ENCODE measurements around the gene SF3B2.
A peak's percentile ranks its signal among the peaks of the same experiment; 100 is the strongest.

SF3B2 gene

DNA sequence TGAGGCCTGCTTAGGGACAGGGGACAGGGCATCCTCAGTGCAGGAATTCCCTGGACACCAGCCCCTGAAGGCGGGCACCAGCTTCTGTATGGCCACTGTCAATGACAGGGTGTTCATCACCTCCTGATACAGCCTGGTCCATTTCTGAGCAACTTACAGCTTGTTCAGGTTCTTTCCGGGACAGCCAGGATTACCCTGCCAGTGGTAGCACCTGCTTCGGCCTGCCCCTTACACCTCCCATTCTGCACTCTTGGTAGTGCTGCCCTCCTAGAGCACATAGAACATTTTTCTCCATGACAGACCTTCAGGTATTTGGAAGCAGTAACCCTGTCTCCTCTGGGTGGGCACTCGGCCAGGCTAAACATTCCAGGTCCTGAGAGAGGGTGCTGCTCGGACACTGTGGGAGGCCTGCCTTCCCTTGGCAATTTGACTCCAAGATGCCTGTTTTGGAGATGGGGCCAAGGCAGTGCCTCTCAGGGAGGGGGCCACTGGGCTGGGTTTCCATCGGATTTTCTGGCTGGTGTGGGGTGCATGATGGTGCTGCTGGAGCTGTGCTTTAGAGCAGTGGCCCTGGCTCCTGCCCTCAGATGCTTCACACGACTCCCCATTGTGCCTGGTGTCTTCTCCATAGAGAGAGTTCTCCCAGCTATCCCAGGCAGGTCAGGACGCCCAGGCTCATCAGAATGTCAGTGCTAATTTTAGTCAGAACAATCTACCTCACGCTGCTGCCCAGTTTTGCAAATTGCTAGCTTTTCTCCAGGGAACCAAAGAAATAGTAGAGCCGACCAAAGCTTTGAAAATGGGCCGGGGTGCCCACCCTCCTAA lies 4.4 kb upstream of the SF3B2 start:
- no peaks in the 10 kb centered on the region for H3K9me3 ChIP-seq (ENCODE audit: control insufficient read depth in 5 of 5, low read length in 5 of 5)
- H3K4me1 ChIP-seq (ENCODE audit: control insufficient read depth in 5 of 5, insufficient read depth in 5 of 5, low read length in 5 of 5): peaks cover 0 to 23% (median 20%) of the 10 kb centered on the region in 5 donors
- no peaks in the 10 kb centered on the region for H3K36me3 ChIP-seq (ENCODE audit: control insufficient read depth in 5 of 5, insufficient read depth in 5 of 5, low read length in 5 of 5)
- no peak overlapping the region for H3K9ac ChIP-seq (ENCODE audit: low read length in 5 of 5)
- H3K27me3 ChIP-seq (ENCODE audit: control insufficient read depth in 5 of 5, insufficient read depth in 4 of 5, low read length in 5 of 5): peaks cover 0 to 19% (median 13%) of the 10 kb centered on the region in 5 donors
- no peak overlapping the region for H3K27ac ChIP-seq (ENCODE audit: low read depth, low read length)
- H3K4me3 ChIP-seq (ENCODE audit: low read depth in 1 of 5, low read length in 5 of 5): no peak overlapping the region

DNA sequence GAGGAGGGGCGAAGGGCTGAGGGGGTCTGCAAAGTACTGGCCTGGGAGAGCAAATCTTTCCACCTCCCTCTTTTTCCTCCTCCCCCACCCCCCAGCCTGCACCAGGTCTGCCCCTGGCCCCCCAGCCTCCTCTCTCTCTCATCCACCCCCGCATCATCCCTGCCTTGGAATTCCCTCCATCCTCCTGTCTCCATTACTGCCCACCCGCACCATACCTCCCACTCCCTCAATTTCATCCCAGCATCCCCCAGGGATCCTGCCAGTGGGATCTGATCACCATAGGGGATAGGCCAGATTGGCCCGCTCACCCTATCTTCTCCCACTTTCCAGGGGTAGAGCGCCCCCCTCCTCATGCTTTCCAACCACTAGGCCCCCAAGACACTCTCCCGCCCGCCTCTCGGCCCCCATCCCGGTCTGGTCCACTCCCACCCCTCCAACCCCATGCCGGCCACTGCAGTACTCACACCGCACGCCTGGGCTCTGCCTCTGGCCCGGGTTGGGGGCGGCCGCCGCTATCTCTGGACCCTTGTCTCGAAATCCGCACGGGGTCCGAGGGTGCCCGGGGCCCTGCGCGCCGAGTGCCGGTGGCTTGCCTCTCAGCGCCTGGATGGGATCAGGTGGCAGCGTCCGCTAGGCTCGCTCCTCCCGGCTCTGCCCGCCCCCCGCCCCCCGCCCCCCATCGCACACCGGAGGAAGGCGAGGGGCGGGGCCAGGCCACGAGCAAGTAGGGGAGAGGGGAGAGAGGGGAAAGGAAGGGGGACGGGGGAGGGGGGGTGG lies 3.4 kb upstream of the SF3B2 start, which contains the start of gene GAL3ST3:
Gene GAL3ST3, minus strand, starts transcription at position 615 of the 777 bp plus-strand sequence. CDS start 3,746 bp downstream, outside the sequence.
- Histone ChIP-seq H3K9ac (ENCODE audit: low read length in 5 of 5) (no peak within 1 kb of the TSS), H3K27ac (ENCODE audit: low read depth, low read length) (no peak within 1 kb of the TSS), H3K4me3 (ENCODE audit: low read depth in 1 of 5, low read length in 5 of 5) (no peak within 1 kb of the TSS), H3K27me3 (ENCODE audit: control insufficient read depth in 5 of 5, insufficient read depth in 4 of 5, low read length in 5 of 5) (peaks cover 0 to 19% (median 13%) of the 10 kb centered on the region in 5 donors), H3K9me3 (ENCODE audit: control insufficient read depth in 5 of 5, low read length in 5 of 5) (no peaks in the 10 kb centered on the region), H3K4me1 (ENCODE audit: control insufficient read depth in 5 of 5, insufficient read depth in 5 of 5, low read length in 5 of 5) (peaks cover 0 to 33% (median 28%) of the 10 kb centered on the region in 5 donors), H3K36me3 (ENCODE audit: control insufficient read depth in 5 of 5, insufficient read depth in 5 of 5, low read length in 5 of 5) (no peaks in the 10 kb centered on the region)

DNA sequence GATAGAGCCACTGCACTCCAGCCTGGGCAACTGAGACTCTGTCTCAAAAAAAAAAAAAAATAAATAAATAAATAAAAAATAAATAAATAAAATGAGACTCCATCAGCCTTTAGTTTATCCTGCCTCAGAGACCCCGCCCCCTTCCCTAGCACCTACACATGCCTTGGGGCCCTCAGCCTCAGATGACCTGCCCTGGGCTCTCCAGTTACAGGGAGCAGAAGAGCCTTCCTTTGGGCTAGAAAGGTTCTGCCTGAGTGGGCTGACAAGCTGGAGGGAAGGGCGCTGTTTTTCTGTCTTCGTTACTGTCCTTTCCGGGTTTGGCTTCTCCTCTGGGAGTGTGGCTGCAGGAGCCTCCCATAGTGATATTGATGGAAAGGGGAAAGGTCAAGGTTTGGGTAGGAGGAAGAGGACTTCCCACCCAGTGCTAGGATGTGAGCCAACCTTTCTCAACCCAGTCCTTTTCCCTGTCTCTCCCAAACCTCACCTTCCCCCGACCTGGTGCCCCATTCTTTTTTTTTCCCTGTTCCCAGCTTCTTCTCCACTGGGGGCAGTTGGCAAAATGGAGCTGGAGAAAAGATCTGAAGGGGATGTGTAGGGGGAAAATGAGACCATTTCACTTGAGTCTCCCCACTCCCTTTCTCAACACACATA lies 1.5 kb upstream of the SF3B2 start:
- Histone ChIP-seq H3K36me3 (ENCODE audit: control insufficient read depth in 5 of 5, insufficient read depth in 5 of 5, low read length in 5 of 5) (peaks cover 0 to 14% (median 12%) of the 10 kb centered on the region in 5 donors), H3K9ac (ENCODE audit: low read length in 5 of 5) (peak overlapping the region in 1 of 5 donors; percentile 99), H3K4me3 (ENCODE audit: low read depth in 1 of 5, low read length in 5 of 5) (no peak overlapping the region), H3K27ac (ENCODE audit: low read depth, low read length) (peak overlapping the region; percentile 88), H3K9me3 (ENCODE audit: control insufficient read depth in 5 of 5, low read length in 5 of 5) (no peaks in the 10 kb centered on the region), H3K4me1 (ENCODE audit: control insufficient read depth in 5 of 5, insufficient read depth in 5 of 5, low read length in 5 of 5) (peaks cover 0 to 39% (median 35%) of the 10 kb centered on the region in 5 donors), H3K27me3 (ENCODE audit: control insufficient read depth in 5 of 5, insufficient read depth in 4 of 5, low read length in 5 of 5) (peaks cover 0 to 19% (median 13%) of the 10 kb centered on the region in 5 donors)

DNA sequence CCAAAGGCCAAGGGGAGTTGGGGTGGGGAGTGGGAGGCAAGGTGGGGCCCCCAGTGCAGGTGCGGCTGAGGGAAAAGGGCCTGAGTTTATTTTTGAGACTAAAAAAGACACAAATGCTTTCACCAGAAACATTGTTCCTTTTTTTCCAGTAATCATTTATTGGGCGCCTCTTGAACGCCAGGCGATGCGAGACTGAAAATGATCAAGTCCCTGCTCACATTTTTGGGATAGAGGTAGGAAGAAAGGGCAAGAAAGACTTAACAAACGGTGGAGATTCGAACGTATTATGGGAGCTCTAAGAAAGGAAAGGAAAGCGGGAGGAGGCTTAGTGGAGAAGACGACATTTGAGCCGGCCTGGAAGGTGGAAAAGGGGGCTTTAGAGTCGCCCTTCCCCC lies 796 bp upstream of the SF3B2 start:
- Histone ChIP-seq H3K9me3 (ENCODE audit: control insufficient read depth in 5 of 5, low read length in 5 of 5) (no peaks in the 10 kb centered on the region), H3K27ac (ENCODE audit: low read depth, low read length) (peak overlapping the region; percentile 88), H3K4me3 (ENCODE audit: low read depth in 1 of 5, low read length in 5 of 5) (peak overlapping the region; percentile 54 to 99 (median 90)), H3K9ac (ENCODE audit: low read length in 5 of 5) (peak overlapping the region; percentile 35 to 99 (median 99)), H3K36me3 (ENCODE audit: control insufficient read depth in 5 of 5, insufficient read depth in 5 of 5, low read length in 5 of 5) (peaks cover 0 to 19% (median 14%) of the 10 kb centered on the region in 5 donors), H3K27me3 (ENCODE audit: control insufficient read depth in 5 of 5, insufficient read depth in 4 of 5, low read length in 5 of 5) (peaks cover 0 to 19% (median 13%) of the 10 kb centered on the region in 5 donors), H3K4me1 (ENCODE audit: control insufficient read depth in 5 of 5, insufficient read depth in 5 of 5, low read length in 5 of 5) (peaks cover 0 to 42% (median 34%) of the 10 kb centered on the region in 5 donors)

DNA sequence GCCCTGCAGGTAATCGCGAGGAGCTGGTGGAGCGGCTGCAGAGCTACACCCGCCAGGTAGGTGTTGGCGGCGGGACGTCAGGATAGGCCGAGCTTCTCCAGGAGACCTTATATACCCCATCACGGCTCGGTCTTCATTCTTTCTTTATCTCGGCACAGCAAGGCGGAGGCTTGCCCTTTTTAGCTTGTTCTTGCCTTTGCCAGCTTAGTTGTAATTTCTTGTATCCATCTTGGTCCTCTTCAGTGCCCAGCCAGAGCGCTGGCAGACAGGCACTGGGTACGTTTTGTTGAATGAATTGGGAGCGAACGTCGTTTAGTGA lies 459 bp downstream of the SF3B2 start:
- no peaks in the 10 kb centered on the region for H3K9me3 ChIP-seq (ENCODE audit: control insufficient read depth in 5 of 5, low read length in 5 of 5)
- peaks cover 0 to 48% (median 34%) of the 10 kb centered on the region in 5 donors for H3K4me1 ChIP-seq (ENCODE audit: control insufficient read depth in 5 of 5, insufficient read depth in 5 of 5, low read length in 5 of 5)
- peak overlapping the region; percentile 93 to 99 (median 99) for H3K9ac ChIP-seq (ENCODE audit: low read length in 5 of 5)
- H3K4me3 ChIP-seq (ENCODE audit: low read depth in 1 of 5, low read length in 5 of 5): peak overlapping the region; percentile 87 to 99 (median 94)
- peaks cover 0 to 31% (median 26%) of the 10 kb centered on the region in 5 donors for H3K36me3 ChIP-seq (ENCODE audit: control insufficient read depth in 5 of 5, insufficient read depth in 5 of 5, low read length in 5 of 5)
- H3K27ac ChIP-seq (ENCODE audit: low read depth, low read length): peak overlapping the region; percentile 88
- H3K27me3 ChIP-seq (ENCODE audit: control insufficient read depth in 5 of 5, insufficient read depth in 4 of 5, low read length in 5 of 5): peaks cover 0 to 16% (median 11%) of the 10 kb centered on the region in 5 donors

DNA sequence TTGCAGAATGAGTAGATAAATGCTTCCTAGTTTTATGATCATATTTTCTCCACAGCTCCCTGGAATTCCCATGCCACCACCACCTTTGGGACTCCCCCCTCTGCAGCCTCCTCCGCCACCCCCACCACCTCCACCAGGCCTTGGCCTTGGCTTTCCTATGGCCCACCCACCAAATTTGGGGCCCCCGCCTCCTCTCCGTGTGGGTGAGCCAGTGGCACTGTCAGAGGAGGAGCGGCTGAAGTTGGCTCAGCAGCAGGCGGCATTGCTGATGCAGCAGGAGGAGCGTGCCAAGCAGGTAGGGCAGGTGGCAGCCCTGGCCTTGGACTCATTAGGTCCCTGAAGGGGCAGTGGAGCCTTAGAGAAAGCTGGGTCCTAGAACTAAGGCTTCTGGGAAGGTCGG lies 2.9 kb downstream of the SF3B2 start:
- Histone ChIP-seq H3K36me3 (ENCODE audit: control insufficient read depth in 5 of 5, insufficient read depth in 5 of 5, low read length in 5 of 5) (peaks cover 2 to 54% (median 48%) of the 10 kb centered on the region in 5 donors), H3K4me3 (ENCODE audit: low read depth in 1 of 5, low read length in 5 of 5) (no peak overlapping the region), H3K27ac (ENCODE audit: low read depth, low read length) (peak overlapping the region; percentile 88), H3K9ac (ENCODE audit: low read length in 5 of 5) (peak overlapping the region in 2 of 5 donors; percentile 48 to 49), H3K4me1 (ENCODE audit: control insufficient read depth in 5 of 5, insufficient read depth in 5 of 5, low read length in 5 of 5) (peaks cover 0 to 48% (median 34%) of the 10 kb centered on the region in 5 donors), H3K27me3 (ENCODE audit: control insufficient read depth in 5 of 5, insufficient read depth in 4 of 5, low read length in 5 of 5) (no peaks in the 10 kb centered on the region), H3K9me3 (ENCODE audit: control insufficient read depth in 5 of 5, low read length in 5 of 5) (no peaks in the 10 kb centered on the region)

DNA sequence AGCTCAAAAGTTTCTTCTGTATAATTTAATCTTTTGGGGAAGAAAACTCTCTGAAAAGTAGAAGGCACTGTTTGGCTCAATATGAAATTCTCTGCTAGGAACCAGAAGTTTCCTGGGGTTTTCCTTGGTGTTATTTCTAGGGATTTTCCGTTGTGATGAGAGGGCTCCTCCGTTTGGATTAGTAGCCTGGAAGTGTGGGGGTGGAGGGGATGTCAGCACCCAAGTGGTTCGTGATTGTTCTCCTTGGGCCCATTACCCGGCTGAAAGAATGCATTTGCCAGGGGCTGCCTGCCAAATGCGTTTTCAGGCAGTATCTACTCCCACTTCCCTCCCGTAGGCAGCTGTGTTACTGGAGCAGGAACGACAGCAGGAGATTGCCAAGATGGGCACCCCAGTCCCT lies 4.3 kb downstream of the SF3B2 start:
- Histone ChIP-seq H3K4me1 (ENCODE audit: control insufficient read depth in 5 of 5, insufficient read depth in 5 of 5, low read length in 5 of 5) (peaks cover 0 to 41% (median 29%) of the 10 kb centered on the region in 5 donors), H3K4me3 (ENCODE audit: low read depth in 1 of 5, low read length in 5 of 5) (no peak overlapping the region), H3K36me3 (ENCODE audit: control insufficient read depth in 5 of 5, insufficient read depth in 5 of 5, low read length in 5 of 5) (peaks cover 10 to 68% (median 63%) of the 10 kb centered on the region in 5 donors), H3K9ac (ENCODE audit: low read length in 5 of 5) (peak overlapping the region in 4 of 5 donors; percentile 28 to 59 (median 48)), H3K27me3 (ENCODE audit: control insufficient read depth in 5 of 5, insufficient read depth in 4 of 5, low read length in 5 of 5) (no peaks in the 10 kb centered on the region), H3K9me3 (ENCODE audit: control insufficient read depth in 5 of 5, low read length in 5 of 5) (no peaks in the 10 kb centered on the region), H3K27ac (ENCODE audit: low read depth, low read length) (peak overlapping the region; percentile 88)

DNA sequence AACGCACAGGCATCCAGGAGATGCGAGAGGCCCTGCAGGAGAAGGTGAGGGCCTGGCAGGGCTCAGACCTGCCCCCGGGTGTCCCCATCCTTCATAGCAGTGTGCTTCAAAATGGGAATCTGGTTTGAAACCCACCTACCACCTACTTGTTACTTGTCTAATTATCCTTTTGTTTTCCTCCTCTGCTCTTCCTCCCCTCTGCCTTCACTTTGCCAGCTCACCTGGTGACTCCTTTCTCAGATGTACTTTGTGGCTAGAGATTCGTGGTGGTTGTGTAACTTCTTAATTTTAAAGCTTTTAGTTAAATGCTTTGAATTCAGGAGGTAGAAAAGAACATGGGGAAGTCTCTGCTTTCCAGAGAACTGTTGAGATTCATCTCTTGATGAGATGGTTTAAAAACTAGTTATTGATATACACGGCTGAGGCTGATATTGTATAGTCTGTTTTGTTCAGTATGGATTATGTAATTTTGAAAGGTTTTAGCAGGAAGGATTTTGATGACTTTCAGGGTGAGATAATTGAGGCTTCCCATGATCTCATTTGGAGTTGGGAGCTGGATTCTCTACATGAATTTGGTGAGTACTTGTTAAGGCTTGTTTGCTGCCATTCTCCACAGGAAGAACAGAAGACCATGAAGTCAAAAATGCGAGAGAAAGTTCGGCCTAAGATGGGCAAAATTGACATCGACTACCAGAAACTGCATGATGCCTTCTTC lies 8.0 kb downstream of the SF3B2 start:
- H3K4me1 ChIP-seq (ENCODE audit: control insufficient read depth in 5 of 5, insufficient read depth in 5 of 5, low read length in 5 of 5): peaks cover 0 to 18% (median 3%) of the 10 kb centered on the region in 5 donors
- H3K27me3 ChIP-seq (ENCODE audit: control insufficient read depth in 5 of 5, insufficient read depth in 4 of 5, low read length in 5 of 5): no peaks in the 10 kb centered on the region
- H3K9ac ChIP-seq (ENCODE audit: low read length in 5 of 5): no peak overlapping the region
- H3K4me3 ChIP-seq (ENCODE audit: low read depth in 1 of 5, low read length in 5 of 5): no peak overlapping the region
- H3K36me3 ChIP-seq (ENCODE audit: control insufficient read depth in 5 of 5, insufficient read depth in 5 of 5, low read length in 5 of 5): peaks cover 28 to 95% (median 90%) of the 10 kb centered on the region in 5 donors
- no peaks in the 10 kb centered on the region for H3K9me3 ChIP-seq (ENCODE audit: control insufficient read depth in 5 of 5, low read length in 5 of 5)
- H3K27ac ChIP-seq (ENCODE audit: low read depth, low read length): no peak overlapping the region

DNA sequence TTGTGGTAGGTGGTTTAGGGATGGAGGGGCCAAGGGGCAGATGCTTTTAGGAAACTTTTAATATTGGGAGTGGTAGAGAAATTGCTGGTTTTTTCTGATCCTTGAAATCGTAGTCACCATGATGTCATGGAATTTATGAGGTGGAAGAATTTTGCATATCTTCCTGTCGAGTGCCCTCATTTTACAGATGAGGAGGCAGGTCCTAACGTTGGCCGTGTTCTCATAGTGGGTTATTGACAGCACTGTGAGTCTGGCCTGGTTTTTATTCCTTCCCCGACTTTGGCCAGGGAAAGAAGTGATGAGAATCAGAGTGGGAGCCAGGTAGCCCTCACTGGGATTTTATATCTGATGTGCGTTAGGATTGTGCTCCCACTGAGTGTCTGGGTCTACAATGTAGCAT lies 9.1 kb downstream of the SF3B2 start:
- H3K27ac ChIP-seq (ENCODE audit: low read depth, low read length): peak overlapping the region; percentile 27
- peaks cover 33 to 93% (median 90%) of the 10 kb centered on the region in 5 donors for H3K36me3 ChIP-seq (ENCODE audit: control insufficient read depth in 5 of 5, insufficient read depth in 5 of 5, low read length in 5 of 5)
- peaks cover 0 to 10% (median 0%) of the 10 kb centered on the region in 5 donors for H3K4me1 ChIP-seq (ENCODE audit: control insufficient read depth in 5 of 5, insufficient read depth in 5 of 5, low read length in 5 of 5)
- no peak overlapping the region for H3K4me3 ChIP-seq (ENCODE audit: low read depth in 1 of 5, low read length in 5 of 5)
- no peaks in the 10 kb centered on the region for H3K9me3 ChIP-seq (ENCODE audit: control insufficient read depth in 5 of 5, low read length in 5 of 5)
- H3K9ac ChIP-seq (ENCODE audit: low read length in 5 of 5): no peak overlapping the region
- no peaks in the 10 kb centered on the region for H3K27me3 ChIP-seq (ENCODE audit: control insufficient read depth in 5 of 5, insufficient read depth in 4 of 5, low read length in 5 of 5)
